GM19468 (cell line): ENCODE measurements around the gene DRICH1.
"Not testable (repeated sequence)": the region's sequence is repeated elsewhere in the genome, so short reads cannot be mapped to it uniquely, and the experiment has no call there.

Experiments used
- ATAC-seq: cut with Tn5 transposase; IDR thresholded peaks from one replicate; pipeline ENCODE4 v1.9.1; 2021; ENCODE audit warnings: mild to moderate bottlenecking, moderate library complexity, moderate number of reproducible peaks; ENCODE audit not compliant: unreplicated experiment; ENCODE audit errors: extremely low read depth

Gene DRICH1

DNA sequence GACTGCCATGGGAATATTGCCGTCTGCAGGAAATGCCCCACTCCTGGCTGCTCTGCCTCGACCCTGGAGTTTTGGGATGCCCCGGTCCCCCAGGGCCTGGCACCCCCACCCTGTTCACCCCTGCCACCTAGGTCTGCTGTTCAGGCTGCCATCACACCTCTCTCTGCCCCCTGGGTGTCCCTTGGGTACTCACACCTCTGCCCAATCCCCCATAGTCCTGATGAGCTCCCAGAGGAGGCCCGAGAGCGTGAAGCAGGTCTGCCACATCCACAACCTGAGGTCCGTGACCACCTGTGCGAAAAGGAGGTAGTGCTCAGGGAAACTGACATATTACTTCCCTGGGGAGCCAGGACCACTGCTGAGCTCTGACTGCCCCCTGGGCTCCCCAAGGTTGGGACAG is 20.2 kb upstream of the DRICH1 start:
- ATAC-seq = no peak

DNA sequence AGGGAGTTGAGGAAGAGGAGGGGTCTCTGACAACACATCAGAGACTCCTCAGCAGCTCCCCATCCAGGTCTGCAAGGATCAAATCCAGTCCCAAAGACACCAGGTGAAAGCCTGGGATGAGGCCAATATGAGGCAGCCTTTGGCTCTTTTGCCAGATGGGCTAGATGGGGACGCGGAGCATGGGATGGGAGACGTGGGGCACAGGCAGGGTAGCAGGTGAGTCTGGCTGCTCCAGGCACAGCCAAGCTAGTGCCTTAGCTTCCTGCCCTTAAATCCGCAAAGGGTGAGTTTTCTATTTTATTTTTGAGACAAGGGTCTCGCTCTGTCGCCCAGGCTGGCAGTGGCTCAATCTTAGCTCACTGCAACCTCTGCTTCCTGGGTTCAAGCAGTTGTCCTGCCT is 19.6 kb upstream of the DRICH1 start:
- ATAC-seq = no peak

DNA sequence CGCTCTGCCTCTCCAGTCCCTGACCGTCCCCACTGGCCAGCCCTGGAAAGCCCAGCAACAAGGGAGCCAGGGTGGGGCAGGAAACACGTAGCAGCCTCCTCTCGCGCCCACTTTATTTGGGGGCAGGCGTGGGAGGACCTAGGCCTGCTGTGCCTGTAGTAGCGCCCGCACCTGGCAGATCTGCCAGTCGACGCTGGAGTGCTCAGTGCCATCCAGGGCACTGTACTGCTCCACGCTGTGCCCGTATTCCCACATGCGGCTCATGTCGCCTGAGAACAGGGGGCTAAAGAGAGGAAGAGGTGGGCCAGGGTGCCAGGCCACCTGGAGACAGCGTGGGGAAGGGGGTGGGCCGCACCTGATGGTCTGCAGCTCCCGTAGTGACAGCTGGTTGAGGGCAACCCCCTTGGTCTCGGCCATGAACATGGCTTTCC is 17.0 kb upstream of the DRICH1 start:
- ATAC-seq = no peak

DNA sequence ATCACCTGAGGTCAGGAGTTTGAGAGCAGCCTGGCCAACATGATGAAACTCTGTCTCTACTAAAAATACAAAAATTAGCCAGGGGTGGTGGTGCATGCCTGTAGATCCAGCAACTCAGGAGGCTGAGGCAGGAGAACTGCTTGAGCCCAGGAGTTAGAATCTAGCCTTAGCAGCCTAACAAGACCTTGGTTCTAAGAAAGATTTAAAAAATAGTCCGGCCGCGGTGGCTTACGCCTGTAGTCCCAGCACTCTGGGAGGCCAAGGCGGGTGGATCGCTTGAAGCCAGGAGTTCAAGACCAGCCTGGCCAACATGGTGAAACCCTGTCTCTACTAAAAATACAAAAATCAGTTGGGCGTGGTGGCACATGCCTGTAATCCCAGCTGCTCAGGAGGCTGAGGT is 14.4 kb upstream of the DRICH1 start:
- ATAC-seq = not testable (repeated sequence)

DNA sequence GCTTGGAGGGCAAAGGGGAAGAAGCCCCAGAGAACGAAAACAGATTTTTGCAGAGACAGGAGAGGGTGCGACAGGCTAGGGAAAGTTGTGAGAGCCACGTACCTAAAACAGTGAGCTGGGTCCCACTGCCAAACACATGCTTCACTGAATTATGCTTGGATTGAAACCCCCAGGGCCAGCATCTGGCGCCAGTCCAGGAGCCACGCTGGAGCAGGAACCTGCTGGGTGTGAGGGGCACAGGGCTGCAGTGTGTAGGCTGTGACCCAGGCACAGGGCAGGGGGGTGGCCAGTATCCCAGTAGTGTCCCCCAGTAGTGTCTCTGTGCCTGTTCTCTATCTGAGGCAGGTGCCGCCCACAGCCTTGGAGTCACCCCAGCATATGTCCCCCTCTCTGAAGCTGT is 8.1 kb upstream of the DRICH1 start:
- not testable (repeated sequence) for ATAC-seq

DNA sequence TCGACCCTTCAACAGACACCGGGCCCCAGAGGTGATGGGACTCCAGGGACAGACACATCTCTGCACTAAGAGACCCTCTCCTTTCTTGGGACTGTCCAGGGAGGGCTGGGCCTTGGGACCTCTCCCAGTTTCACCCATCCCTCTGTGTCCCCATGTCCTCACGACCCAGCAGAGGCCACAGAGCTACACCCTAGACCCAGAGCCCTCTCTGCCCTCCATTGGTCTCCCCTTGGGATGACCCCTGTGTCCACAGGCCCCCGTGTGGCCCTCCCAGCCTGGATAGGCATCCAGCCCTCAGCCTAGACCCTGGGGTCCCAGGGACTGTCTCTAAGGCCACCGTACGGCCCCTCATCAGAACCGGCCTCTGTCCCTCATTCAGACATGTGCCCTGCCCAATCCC is 7.5 kb upstream of the DRICH1 start:
- ATAC-seq = no peak

DNA sequence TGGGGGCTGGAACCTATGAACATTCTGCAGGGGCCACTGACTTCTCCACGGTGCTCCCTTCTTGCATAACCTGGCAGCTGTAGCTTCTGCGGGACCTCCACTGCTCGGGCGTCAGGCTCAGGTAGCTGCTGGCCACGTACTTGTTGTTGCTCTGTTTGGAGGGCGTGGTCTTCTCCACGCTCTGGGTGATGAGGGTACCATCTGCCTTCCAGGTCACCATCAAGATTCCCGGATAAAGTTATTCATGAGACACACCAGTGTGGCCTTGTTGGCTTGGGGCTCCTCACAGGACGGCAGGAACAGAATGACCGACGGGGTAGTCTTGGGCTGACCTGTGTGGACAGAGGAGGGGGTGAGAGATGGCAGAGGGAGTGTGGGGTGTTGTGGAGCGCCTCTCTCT is 6.5 kb upstream of the DRICH1 start:
- no peak for ATAC-seq

DNA sequence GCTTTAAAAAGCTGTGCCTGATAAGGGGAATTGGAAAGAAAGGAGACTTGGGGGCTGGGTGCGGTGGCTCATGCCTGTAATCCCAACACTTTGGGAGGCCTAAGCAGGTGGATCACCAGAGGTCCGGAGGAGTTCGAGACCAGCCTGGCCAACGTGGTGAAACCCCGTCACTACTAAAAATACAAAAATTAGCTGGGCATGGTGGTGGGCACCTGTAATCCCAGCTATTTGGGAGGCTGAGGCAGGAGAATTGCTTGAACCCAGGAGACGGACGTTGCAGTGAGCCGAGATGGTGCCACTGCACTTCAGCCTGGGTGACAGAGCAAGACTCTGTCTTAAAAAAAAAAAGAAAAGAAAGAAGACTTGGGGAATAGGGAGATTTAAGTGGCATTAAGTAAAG is 3.2 kb upstream of the DRICH1 start:
- not testable (repeated sequence) for ATAC-seq

DNA sequence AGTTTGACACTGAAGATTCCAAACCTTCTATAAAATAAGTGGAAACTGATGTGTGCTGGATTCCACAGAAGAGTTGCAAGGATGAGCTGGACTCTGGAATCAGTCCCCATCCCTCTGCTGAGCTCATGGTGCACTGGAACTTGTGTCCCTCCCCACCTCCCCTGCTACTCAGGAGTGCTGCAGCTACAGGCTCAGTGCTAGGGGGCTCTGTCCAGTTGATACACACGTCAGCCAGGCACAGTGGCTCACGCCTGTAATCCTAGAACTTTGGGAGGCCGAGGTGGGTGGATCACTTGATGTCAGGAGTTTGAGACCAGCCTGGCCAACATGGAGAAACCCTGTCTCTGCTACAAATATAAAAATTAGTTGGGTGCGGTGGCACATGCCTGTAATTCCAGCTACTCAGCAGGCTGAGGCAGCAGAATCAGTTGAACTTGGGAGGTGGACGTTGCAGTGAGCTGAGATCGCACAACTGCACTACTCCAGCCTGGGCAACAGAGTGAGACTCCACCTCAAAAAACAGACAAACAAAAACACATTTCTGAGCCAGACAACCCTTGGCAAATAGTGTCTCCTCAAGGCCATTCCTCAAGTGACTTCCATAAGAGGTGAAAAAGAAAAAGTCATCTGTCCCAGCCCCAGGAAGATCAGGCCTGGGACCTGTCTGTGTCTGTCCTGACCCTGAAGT is 3.9 kb downstream of the DRICH1 start:
- not testable (repeated sequence) for ATAC-seq

DNA sequence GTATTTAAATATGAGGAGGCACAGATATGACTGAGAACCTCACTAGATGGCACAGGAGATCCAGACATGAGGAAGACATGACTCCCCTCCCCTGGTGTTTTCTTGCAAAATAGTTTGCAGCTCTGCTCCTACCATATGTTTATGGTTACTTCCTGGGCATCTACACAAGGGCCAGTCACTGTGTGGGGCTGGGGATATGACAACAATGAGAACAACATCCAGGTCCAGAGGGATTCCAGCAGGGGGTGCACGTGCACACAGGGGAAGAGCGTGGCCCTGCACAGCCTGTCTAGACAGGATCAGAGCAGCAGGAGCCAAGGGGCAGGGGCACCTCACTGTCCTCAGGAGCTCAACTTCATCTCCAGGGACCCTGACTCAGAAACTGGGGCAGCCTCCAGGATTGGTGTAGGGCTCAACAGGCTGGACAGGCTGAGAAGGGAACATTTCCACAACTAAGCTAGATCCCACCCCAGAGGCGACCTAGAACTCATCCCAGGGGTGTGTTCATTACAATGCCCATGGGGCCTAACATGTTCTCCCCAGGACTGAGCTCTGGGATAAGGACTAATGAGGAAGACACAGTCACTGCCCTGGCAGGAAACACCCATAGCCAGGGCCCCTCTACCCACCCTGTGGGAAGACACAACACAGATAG is 4.6 kb downstream of the DRICH1 start:
- not testable (repeated sequence) for ATAC-seq

DNA sequence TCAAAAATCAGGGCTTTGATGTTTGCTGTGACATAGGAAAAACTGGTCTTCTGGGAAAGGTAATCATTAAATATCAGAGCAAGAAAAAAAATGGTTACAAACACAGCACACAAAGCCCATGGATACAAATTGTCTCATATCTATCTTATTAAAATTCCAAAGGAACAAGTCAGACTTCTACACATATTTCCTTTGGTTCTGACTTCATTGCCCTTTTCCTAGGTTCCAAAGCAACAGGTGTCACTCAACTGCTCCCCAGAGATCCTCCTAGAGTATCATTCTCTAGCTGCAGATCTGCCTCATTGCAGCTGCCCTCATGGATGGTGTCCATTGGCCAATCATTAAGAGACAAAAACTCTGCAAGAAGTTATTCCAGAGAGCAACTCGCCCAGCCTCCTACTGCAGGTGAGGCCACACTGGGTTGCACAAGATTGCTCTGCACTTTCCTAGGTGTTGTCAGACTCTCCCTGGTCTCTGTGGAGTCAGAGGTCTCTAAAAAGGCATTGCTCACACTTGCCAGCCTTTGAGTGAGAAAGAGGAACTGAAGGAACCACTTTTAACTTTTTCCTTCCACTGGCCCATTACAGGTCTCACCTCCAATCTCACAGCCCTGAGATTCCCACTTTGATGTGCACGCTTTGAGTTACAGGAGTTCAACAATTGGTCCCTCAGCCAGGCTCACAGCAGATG is 5.7 kb downstream of the DRICH1 start:
- ATAC-seq = no peak

DNA sequence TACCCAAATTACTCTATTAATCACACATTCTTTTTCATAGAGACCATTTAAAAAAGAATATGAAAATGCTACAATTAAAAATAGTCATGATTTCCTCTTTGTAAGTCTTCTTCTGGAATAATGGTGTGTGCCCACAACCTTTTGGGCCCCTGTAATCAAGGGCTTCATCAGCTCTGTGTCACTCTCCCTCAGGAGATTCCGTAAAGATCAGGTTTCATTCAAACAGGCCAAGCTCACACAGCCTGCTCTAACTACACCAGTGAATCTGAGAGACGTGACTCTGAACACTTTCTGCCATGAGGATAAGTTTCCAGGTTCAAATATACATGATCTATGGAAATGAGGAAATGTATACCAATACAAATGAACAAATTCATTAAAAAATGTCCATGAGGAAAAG is 9.5 kb downstream of the DRICH1 start:
- no peak for ATAC-seq

DNA sequence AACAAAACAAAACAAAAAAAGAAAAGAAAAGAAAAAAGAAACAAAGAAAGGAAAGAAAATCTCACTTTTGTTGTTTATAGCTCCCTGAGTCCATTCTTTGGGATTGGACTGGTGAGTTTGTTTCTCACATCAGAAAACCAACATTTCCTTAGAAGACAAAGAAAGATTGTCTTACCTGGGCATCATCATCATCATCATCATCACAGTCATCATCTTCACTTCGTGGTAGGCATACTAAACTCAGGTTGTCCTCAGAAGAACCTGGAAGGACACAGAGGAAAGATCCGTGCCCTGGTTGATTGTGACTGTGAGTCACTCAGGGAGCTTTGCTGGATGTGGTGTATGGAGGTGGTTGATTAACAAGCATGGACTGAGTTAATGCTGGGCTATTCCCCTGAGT is 10.2 kb downstream of the DRICH1 start:
- ATAC-seq = not testable (repeated sequence)

DNA sequence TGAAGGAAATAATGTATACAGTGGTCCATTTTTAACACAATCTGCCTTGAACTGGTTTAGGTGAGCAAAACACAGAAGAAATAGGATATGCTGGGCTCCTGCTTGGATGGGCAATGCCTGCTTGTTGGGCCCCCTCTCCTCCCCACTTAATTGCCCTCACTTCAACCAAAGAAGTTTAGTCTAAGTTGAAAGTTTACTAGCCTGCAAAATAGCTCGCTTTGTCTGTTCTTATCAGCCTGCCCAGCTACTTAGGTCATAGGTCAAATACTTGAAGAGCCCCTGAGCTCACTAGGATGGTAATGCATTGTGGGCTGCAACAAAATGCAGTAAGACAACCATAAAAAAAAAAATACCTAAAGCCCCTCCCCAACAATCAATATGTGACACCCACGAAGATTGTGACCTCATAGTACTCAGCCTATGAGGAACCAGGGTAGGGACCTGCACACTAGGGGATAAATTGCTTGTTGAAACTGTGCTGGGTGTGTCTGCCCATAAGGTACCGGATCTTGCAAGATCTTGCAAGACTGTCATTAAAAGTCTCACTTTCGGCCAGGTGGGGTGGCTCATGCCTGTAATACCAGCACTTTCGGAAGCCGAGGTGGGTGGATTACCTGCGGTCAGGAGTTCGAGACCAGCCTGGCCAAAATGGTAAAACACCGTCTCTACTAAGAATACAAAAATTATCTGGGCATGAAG is 10.9 kb downstream of the DRICH1 start:
- ATAC-seq = no peak

DNA sequence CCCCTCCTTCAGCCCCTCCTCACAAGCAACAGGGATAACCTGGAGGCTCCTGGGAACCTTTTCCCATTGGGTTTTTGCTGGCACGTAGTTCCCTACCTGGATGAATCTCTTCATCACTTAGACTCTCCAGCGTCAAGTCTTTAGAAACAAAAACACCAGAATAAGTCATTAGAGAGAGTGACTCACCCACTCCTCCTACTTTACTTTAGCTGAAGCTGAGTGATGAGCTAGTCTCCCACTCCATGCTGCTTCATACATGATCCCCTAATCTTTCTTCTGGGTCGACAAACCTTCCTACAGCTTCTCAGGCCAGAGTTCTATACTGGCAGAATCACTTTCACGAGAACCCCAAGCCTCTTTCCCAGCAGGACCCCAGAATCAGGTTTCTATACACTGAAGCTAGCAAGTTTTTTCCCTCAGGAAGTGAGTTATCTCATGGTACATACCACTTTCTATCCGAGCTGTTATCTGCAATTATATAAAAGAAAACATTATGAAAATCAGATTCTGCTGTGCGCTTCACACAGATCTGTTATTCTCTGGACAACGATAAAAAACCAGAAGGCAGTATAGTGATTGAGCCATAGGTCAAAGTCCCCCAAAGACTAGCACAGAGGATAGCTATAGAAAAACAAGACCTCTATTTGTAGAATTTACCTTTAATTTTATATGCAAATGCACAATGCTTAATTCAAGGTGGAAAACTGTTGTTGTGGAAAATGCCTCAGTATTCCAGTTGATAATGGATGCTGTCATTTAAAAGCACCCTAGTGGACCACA is 18.7 kb downstream of the DRICH1 start:
- no peak for ATAC-seq

DNA sequence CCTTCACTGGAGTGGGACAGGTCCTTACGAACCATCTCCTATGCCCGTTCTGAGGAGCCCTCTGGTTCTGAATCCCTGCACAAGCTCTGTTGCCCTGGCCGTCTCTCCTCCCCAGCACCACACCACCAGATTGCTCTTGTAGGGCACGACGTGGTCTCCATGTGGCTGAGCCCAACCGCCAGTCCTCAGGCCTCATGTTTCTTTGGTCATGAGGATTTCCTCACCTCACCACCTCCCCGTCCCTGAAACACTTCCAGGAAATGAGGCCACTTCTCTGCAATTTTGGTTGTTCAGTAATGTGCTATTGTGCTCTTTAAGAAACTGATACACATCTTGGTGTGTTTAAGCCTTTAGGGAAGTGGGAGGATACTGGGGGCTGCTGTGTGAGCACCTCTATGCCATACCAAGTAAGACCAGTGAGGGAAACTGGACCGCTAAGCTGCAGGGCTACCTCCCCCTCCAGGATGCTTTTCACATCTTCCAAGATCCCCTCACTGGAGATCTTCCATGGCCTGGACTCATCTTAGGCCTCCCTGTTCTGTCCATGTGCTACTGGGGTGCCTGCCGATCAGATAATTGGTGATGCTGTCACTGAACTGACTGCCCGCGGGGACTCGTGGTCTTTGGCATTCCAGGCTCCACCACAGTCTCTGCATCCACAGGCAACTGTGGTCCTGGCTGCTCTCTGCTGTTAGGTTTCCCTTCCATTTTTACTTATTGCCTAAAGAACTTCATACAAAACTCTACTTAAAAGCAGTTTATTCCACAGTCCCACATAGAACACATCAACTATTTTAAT is 21.9 kb downstream of the DRICH1 start:
- ATAC-seq = no peak

DNA sequence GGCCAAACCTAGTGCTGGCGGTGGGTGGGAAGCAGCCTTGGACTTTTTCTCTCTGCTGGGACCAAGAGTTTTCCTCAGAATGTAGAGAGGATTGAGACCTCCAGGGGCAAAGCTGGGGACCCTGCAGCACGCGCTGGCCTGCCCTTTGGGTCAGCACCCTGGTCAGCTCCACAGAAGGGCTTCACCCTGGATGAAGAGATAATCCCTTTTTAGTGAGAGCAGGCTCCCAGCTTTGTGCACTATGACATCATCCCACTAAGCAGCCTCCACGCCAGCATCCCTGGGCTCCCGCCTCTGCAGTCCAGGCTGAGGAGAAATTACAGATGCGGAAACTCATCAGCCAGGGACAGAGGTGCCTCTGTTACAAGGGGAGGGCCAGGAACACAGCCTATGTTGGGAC is 23.5 kb downstream of the DRICH1 start:
- ATAC-seq = no peak

DNA sequence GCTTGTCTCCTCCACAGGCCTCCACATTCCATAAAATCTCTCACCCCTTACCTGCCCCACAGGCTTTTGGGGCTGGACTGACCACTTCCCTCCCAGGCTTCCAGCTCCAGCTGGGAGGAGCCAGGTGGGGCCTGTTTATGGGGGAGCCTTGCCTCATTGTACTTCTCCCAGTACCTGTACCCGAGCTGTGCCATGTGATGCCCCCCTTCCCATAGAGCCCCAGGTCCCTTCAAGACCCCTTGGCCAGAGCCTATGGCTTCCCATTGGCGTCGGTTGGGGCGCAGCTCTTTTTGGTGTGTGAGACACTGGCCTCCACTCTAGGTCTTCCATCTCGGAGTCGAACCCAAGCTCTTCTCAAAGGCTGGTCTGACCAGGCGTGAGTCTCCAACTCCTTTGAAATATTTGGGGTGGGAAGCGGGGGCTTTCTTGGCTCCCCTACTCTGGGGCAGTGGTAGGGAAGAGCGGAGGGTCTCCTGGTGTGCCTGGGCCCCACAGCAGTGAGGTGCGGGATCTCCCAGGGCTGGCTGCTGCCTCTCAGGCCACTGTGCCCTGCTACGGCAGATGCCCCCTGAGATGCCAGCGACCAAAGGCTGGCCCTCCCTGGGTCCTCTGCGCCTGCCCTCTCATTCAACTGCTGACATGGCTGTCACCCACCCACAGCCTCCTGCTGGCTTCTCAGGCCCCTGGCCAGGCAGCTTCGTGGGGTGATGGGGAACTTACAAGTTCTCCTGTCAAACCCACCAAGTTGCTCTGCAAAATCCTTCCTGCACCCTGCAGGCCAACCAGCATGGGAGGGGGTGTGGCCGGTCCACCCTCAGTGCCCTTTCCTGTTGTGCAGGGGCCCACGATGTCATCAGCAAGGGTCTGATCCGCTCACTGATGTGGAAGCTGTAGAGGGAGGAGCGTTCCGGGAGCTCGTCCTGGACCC is 25.7 kb downstream of the DRICH1 start:
- ATAC-seq = no peak
